Caco-2 (cell line): Measurements from ENCODE around the gene PTPRN2. TPM values are rescaled to one million over a fixed set of nuclear protein-coding genes. Genes with fewer than 3 reads are reported as not detected.

Experiments used
- BruUV-seq: library from RNA; stranded (reverse); fragments of 400-500 nt; replicated peaks from 2 replicates; lab custom pipeline; 2021; lab: Mats Ljungman, UMichigan
- CTCF ChIA-PET: fragments of 300-600 bp; sonication (Branson Sonifier 250); formaldehyde crosslinking; loops from one replicate; lab custom pipeline; 2022; ENCODE audit warnings: antibody characterized with exemption; lab: Charles Lee
- POLR2A ChIA-PET: fragments of 300-600 bp; sonication (Branson Sonifier 250); formaldehyde crosslinking; loops from one replicate; lab custom pipeline; 2022; ENCODE audit warnings: antibody characterized with exemption; lab: Charles Lee
- DNase-seq, 2 experiments: peaks; one replicate each; pipeline versions ENCODE4 v3.0.0 to v3.0.0-alpha.2; 2020 to 2022
- H3K27me3 ChIP-seq: replicated peaks from 2 replicates; pipeline ENCODE4 v1.6.0; 2011; ENCODE audit warnings: low read length; ENCODE audit not compliant: control insufficient read depth, insufficient read depth
- H3K36me3 ChIP-seq: 2 replicates; pipeline ENCODE4 v1.5.1; 2011; ENCODE audit warnings: low read length; ENCODE audit not compliant: control insufficient read depth, insufficient read depth
- H3K4me1 ChIP-seq: fragments of 250-450 bp; sonication (Bioruptor Pico); 2 replicates; pipeline ENCODE4 v1.5.1; 2020; ENCODE audit warnings: mild to moderate bottlenecking
- H3K4me3 ChIP-seq: 2 replicates; pipeline ENCODE4 v1.5.1; 2011; ENCODE audit warnings: low read depth, mild to moderate bottlenecking, control low read depth, low read length
- H3K9me3 ChIP-seq: fragments of 250-450 bp; sonication (Bioruptor Pico); 2 replicates; pipeline ENCODE4 v1.5.1; 2020; ENCODE audit warnings: mild to moderate bottlenecking, moderate library complexity
- H3K27ac Mint-ChIP-seq: one replicate; pipeline ENCODE4 v1.8.0; 2022; ENCODE audit warnings: mixed read lengths; ENCODE audit not compliant: unreplicated experiment
- H3K27me3 Mint-ChIP-seq: one replicate; pipeline ENCODE4 v1.8.0; 2022; ENCODE audit warnings: mixed read lengths; ENCODE audit not compliant: insufficient read depth, unreplicated experiment
- H3K36me3 Mint-ChIP-seq: one replicate; pipeline ENCODE4 v1.8.0; 2022; ENCODE audit warnings: mild to moderate bottlenecking, mixed read lengths; ENCODE audit not compliant: insufficient read depth, unreplicated experiment
- H3K4me1 Mint-ChIP-seq: one replicate; pipeline ENCODE4 v1.8.0; 2022; ENCODE audit warnings: low read depth, mixed read lengths; ENCODE audit not compliant: unreplicated experiment
- H3K4me3 Mint-ChIP-seq: one replicate; pipeline ENCODE4 v1.8.0; 2022; ENCODE audit warnings: mild to moderate bottlenecking, moderate library complexity, mixed read lengths; ENCODE audit not compliant: unreplicated experiment
- H3K9me3 Mint-ChIP-seq: one replicate; pipeline ENCODE4 v1.8.0; 2022; ENCODE audit warnings: mixed read lengths; ENCODE audit not compliant: unreplicated experiment
- intact Hi-C: fragments of 100-400 bp; cut with micrococcal nuclease; formaldehyde crosslinking; loops from one replicate; pipeline ENCODE4 v1.10.0; 2022; ENCODE audit not compliant: unreplicated experiment
- total RNA-seq: library from RNA; stranded (reverse); gene quantifications from 2 replicates; pipeline ENCODE4 v1.2.3, GENCODE V29; 2022
- TF ChIP-seq, protein P1 (sequence below), 2 experiments: fragments of 200-600 bp in 1 of 2; IDR thresholded peaks; 1 replicate in 1 of 2; 2 replicates in 1 of 2; pipeline versions ENCODE4 v1.5.1 to v1.8.0; 2011 to 2022; ENCODE audit warnings: antibody characterized with exemption in 1 of 2, control low read depth in 1 of 2, inconsistent platforms in 1 of 2, low read depth in 1 of 2, low read length in 1 of 2, mild to moderate bottlenecking in 1 of 2, moderate library complexity in 1 of 2; ENCODE audit not compliant: insufficient read depth in 1 of 2, severe bottlenecking in 1 of 2, unreplicated experiment in 1 of 2

PTPRN2 gene
- total RNA-seq, 1 experiment from 2014 or later: 1.4 TPM

DNA sequence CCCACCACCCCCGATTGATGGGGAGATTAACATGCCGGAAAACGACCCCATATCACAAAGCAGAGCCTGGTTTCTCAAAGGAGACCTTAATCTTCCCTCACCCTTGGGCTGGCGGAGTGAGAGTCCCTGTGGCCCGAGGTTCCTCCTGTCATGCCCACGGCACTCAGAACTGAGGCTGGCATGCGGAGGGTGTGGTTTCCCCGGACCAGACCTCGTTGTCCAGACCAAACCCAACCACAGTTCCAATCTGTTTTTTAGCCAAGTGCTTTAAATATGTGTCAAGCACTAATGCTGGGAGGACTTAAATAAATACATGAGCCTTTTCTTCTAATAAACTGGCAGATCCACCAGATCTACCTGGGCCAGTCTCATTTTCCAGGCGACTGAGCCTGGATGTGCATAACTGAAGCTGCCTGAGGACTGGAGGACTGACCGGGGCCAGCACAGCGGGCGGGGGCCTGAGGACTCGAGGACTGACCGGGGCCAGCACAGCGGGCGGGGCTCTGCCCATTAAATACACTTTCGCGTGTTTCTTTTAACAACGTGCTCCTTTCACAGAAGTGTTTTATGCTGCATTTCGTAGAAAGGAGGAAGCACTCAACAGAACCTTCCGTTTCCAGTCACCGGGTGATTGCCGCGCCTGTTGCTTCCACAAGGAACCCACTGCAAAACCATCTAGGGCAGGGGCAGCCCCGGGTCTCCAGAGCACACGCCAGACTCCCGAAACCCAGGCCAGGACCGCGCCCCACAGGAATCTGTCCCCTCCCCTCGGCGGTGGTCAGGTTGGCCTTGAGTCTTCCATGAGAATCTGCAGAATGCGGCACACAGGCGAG is 334.6 kb downstream of the PTPRN2 start:
- DNase-seq: peak in 1 of 2 experiments; percentile 12
- Histone ChIP-seq H3K36me3 (no peaks in the 10 kb centered on the region), H3K4me3 (no peak overlapping the region), H3K9me3 (peaks cover 6% of the 10 kb centered on the region; the same call in 1 of the 2 replicates), H3K4me1 (no peaks in the 10 kb centered on the region), H3K27me3 (no peaks in the 10 kb centered on the region)
- Mint-ChIP-seq H3K27ac (no peak overlapping the region), H3K27me3 (no peaks in the 10 kb centered on the region), H3K4me3 (no peak overlapping the region), H3K4me1 (no peaks in the 10 kb centered on the region), H3K9me3 (peaks cover 13% of the 10 kb centered on the region), H3K36me3 (peaks cover under 1% of the 10 kb centered on the region)
- TF ChIP-seq, protein P1, sequence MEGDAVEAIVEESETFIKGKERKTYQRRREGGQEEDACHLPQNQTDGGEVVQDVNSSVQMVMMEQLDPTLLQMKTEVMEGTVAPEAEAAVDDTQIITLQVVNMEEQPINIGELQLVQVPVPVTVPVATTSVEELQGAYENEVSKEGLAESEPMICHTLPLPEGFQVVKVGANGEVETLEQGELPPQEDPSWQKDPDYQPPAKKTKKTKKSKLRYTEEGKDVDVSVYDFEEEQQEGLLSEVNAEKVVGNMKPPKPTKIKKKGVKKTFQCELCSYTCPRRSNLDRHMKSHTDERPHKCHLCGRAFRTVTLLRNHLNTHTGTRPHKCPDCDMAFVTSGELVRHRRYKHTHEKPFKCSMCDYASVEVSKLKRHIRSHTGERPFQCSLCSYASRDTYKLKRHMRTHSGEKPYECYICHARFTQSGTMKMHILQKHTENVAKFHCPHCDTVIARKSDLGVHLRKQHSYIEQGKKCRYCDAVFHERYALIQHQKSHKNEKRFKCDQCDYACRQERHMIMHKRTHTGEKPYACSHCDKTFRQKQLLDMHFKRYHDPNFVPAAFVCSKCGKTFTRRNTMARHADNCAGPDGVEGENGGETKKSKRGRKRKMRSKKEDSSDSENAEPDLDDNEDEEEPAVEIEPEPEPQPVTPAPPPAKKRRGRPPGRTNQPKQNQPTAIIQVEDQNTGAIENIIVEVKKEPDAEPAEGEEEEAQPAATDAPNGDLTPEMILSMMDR (IDR thresholded peaks at IDR 0.05; ENCODE audit: insufficient read depth in 1 of 2, low read depth in 1 of 2, low read length in 1 of 2, severe bottlenecking in 1 of 2, unreplicated experiment in 1 of 2): no peak
- intact Hi-C loops: no loop called here
- ChIA-PET POLR2A (no interaction called here), CTCF (no interaction called here)
- no TSS peak for BruUV-seq

DNA sequence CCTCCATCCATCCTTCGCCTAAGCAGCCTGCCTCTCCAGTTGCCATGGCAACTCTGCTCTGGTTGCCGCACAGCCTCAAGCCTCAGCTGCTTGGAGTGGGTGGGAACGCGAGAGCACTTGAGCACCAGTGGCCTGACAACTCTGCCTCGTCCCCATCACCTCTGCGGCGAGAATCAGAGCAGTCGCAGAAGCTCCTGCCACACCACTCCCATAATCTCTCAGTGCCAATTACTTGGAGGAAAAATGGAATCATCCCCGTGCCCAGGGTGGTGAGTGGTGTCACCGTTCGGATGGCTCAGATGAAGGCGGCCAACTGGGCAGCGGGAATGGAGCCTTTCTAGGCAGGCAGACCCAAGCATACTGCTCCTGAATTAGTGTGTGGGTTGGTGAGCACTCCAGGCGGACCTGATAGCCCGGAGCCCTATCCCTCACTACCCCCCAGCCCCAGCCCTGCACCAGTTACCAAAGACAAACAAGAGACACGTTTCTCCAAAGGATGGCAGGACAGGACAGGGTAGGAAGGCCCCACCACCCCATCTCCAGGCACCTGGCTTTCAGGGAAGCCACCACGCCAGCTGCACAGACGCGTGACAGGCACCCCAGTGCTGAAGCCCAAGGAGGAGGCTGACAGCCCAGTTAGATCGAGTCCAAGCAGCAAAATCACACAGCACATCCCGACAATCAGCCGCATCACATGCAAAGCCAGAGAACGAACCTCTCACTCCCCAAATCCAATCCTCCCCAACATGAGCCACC is 335.4 kb downstream of the PTPRN2 start:
- H3K36me3 ChIP-seq: no peaks in the 10 kb centered on the region
- BruUV-seq: no TSS peak
- no peaks in the 10 kb centered on the region for H3K4me1 ChIP-seq
- no peaks in the 10 kb centered on the region for H3K27me3 ChIP-seq
- ChIA-PET CTCF (no interaction called here), POLR2A (no interaction called here)
- Mint-ChIP-seq H3K4me1 (no peaks in the 10 kb centered on the region), H3K27me3 (no peaks in the 10 kb centered on the region), H3K4me3 (no peak overlapping the region), H3K36me3 (no peaks in the 10 kb centered on the region), H3K9me3 (peaks cover 9% of the 10 kb centered on the region), H3K27ac (no peak overlapping the region)
- peaks cover 12% of the 10 kb centered on the region; the same call in 1 of the 2 replicates for H3K9me3 ChIP-seq
- TF ChIP-seq, protein P1 (IDR thresholded peaks at IDR 0.05; ENCODE audit: insufficient read depth in 1 of 2, low read depth in 1 of 2, low read length in 1 of 2, severe bottlenecking in 1 of 2, unreplicated experiment in 1 of 2): no peak
- no peak for DNase-seq
- no peak overlapping the region for H3K4me3 ChIP-seq
- intact Hi-C loops: no loop called here

DNA sequence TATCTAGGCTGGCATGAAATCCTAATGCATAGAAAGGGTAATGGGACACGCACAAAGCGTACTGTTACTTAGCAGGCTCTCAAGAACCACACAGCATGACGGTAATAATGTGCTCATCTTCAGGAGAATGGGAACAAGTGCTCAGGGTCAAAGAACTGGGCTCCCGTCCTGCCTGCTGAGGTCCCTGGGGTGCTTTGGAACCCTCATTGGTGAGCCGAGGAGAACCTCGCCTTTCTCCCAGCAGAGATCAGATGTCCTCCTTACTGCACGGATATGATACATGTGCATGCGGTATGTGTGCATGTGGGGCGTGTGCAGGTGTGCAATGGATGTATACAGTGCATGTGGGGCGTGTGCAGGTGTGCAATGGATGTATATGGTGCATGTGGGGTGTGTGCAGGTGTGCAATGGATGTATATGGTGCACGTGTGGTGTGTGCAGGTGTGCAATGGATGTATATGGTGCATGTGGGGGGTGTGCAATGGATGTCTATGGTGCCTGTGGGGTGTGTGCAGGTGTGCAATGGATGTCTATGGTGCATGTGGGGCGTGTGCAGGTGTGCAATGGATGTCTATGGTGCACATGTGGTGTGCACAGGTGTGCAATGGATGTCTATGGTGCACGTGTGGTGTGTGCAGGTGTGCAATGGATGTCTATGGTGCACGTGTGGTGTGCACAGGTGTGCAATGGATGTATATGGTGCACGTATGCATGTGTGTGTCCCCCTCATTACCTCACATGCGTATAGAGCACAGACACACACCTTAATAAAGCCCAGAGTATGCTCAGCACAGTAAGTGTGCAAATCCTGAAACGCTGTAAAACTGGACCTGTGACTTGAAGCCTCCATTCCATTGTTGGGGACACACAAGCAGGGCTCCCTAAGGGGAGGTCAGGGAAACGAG is 336.3 kb downstream of the PTPRN2 start:
- intact Hi-C loops: no loop called here
- Mint-ChIP-seq H3K4me1 (no peaks in the 10 kb centered on the region), H3K4me3 (no peak overlapping the region), H3K27me3 (no peaks in the 10 kb centered on the region), H3K9me3 (peaks cover 9% of the 10 kb centered on the region), H3K36me3 (no peaks in the 10 kb centered on the region), H3K27ac (no peak overlapping the region)
- H3K36me3 ChIP-seq: no peaks in the 10 kb centered on the region
- ChIA-PET POLR2A (no interaction called here), CTCF (no interaction called here)
- TF ChIP-seq, protein P1 (IDR thresholded peaks at IDR 0.05; ENCODE audit: insufficient read depth in 1 of 2, low read depth in 1 of 2, low read length in 1 of 2, severe bottlenecking in 1 of 2, unreplicated experiment in 1 of 2): no peak
- peaks cover 14% of the 10 kb centered on the region; the same call in 1 of the 2 replicates for H3K9me3 ChIP-seq
- no peaks in the 10 kb centered on the region for H3K27me3 ChIP-seq
- H3K4me3 ChIP-seq: no peak overlapping the region
- no TSS peak for BruUV-seq
- no peaks in the 10 kb centered on the region for H3K4me1 ChIP-seq
- DNase-seq: no peak
